HG03045 (cell line): Measurements from ENCODE around the gene TUNAR.
"Not testable (repeated sequence)": the region's sequence is repeated elsewhere in the genome, so short reads cannot be mapped to it uniquely, and the experiment has no call there.

Source experiments
- ATAC-seq: cut with Tn5 transposase; IDR thresholded peaks from one replicate; pipeline ENCODE4 v1.9.1; 2021; ENCODE audit warnings: mild to moderate bottlenecking, moderate library complexity; ENCODE audit not compliant: unreplicated experiment

TUNAR gene

DNA sequence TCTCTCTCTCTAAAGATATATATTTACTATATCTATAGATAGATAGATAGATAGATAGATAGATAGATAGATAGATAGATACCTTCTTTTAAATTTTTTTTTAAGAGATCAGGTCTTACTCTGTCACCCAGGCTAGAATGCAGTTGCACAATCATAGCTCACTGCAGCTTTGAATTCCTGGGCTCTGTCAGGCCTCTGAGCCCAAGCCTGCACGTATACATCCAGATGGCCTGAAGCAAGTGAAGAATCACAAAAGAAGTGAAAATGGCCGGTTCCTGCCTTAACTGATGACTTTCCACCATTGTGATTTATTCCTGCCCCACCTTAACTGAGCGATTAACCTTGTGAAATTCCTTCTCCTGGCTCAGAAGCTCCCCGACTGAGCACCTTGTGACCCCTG is 91.4 kb downstream of the TUNAR start:
- ATAC-seq: not testable (repeated sequence)
